ENCODE data around the gene LRRC18.

LRRC18 gene

DNA sequence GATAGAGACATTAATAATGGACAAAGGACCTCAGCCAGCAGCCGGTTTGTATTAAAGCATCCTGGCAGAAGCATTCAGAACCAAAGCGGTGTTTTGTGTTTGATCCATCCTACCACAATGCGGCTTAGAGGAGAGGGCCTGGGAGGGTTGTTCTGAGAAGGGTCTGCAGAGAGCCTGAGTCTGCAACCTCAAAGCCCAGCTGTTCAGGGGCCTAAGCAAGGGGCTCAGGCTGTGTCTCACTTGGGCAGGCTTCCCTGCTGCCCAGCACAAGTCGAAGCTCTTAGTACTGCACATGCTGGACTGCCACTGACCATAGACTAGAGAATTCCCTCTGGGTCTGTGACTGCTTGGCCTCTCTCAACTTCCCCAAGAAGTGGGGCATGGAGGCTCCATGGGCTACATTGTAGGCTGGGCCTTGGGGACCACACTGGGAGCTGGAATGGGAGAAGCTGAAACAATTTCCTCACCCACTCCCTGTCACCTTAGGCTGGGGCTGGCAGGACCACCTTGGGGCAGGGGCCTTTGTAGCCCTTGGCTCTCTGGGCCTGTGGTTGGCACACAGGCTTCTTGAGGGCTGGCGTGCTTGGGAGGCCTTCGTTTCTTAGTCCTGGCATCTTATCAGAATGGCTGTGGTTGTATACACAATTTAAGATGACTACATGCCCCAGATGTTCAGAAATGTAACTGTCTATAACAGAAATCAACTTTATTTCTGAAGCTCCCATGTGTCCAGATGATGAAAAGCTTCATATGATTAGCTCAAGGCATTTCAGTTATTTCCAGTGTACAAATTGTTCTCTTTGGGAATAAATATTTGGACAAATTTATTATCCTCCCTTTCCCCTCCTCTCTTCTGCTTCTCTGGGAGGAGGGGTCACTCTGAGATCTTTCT, 44.5 kb downstream of the LRRC18 start:
- Histone ChIP-seq H3K4me1 (ENCODE audit: insufficient read depth, low read length) (no peaks in the 10 kb centered on the region), H3K9ac (ENCODE audit: low read depth, low read length) (no peak overlapping the region), H3K36me3 (ENCODE audit: insufficient read depth, low read length) (no peaks in the 10 kb centered on the region), H3K4me3 (ENCODE audit: low read length) (no peak overlapping the region), H3K27me3 (ENCODE audit: insufficient read depth, low read length) (no peaks in the 10 kb centered on the region), H3K27ac (ENCODE audit: low read depth, low read length) (no peak overlapping the region), H3K9me3 (ENCODE audit: insufficient read depth, low read depth, low read length) (no peaks in the 10 kb centered on the region)
- WGBS, result 92% methylated on average over 6 of the region's 6 CpGs

DNA sequence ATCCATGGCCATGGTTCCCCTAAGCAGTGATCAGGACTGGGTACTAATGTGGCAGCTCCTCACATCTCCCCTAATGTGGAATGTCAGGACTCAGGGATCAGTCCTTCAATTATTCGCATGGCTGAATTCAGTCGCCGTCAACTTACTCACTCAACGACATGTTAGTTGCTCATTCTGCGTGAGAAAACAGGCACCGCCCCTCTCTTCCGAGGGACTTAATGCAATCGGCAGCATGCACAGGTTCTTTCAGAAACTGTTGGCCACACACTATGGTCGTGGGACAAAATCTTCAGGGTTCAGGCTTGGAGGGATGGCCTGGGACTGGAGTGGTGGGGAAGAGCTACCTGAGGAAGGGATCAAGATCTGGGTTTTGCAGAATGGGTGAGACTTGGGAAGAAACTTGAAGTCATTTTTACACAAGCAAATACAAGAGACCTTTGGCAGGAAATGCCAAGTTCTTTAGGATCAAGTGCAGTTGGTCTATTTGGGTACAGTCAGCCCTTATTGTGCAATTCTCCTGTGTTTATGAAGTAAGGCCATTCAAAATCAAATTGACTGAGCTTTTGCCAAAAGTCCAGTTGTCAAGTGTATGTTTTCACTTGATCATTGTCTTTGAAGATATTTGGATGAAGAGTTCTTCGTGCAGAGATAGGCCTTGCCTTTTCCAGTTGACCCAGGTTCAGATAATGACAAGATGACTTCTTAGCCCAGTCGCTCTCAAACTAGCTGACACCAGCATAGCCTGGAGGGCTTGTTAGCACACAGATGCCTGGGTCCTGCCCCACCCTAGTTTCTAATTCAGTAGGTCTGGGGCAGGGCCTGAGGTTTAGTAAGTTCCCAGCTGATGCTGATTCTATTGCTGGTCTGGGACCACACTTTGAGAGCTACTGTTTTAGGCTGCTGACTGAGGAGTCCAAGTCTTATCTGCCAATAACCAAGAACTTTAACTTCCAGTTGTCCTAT, 48.5 kb downstream of the LRRC18 start:
- Histone ChIP-seq H3K9ac (ENCODE audit: low read depth, low read length) (no peak overlapping the region), H3K9me3 (ENCODE audit: insufficient read depth, low read depth, low read length) (no peaks in the 10 kb centered on the region), H3K4me3 (ENCODE audit: low read length) (no peak overlapping the region), H3K27me3 (ENCODE audit: insufficient read depth, low read length) (no peaks in the 10 kb centered on the region), H3K4me1 (ENCODE audit: insufficient read depth, low read length) (no peaks in the 10 kb centered on the region), H3K27ac (ENCODE audit: low read depth, low read length) (no peak overlapping the region), H3K36me3 (ENCODE audit: insufficient read depth, low read length) (no peaks in the 10 kb centered on the region)
- WGBS, result 94% methylated on average over 11 of the region's 11 CpGs

DNA sequence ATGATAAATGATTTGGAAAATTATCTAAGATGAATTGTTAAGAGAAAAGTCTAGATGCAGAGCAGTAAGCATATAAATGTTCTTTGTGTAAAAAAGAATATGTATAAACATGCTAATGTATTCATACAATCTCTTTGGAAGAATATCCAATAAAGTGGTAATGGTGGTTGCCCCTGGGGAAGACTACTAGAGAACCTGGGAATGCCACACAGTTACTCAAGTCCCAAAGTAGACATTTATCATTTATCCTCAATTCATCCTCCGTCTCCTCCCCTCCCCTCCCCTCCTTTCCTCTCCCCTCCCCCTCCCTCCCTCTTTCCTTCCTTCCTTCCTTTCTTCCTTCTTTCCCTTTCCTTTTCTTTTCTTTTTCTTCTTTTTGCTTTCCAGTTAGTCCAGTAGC, 51.7 kb downstream of the LRRC18 start:
- 88% methylated on average over 1 of the region's 1 CpG for WGBS
- no peaks in the 10 kb centered on the region for H3K27me3 ChIP-seq (ENCODE audit: insufficient read depth, low read length)
- no peak overlapping the region for H3K27ac ChIP-seq (ENCODE audit: low read depth, low read length)
- H3K4me1 ChIP-seq (ENCODE audit: insufficient read depth, low read length), result no peaks in the 10 kb centered on the region
- H3K36me3 ChIP-seq (ENCODE audit: insufficient read depth, low read length), result no peaks in the 10 kb centered on the region
- H3K4me3 ChIP-seq (ENCODE audit: low read length), result no peak overlapping the region
- H3K9ac ChIP-seq (ENCODE audit: low read depth, low read length), result no peak overlapping the region
- H3K9me3 ChIP-seq (ENCODE audit: insufficient read depth, low read depth, low read length), result no peaks in the 10 kb centered on the region

DNA sequence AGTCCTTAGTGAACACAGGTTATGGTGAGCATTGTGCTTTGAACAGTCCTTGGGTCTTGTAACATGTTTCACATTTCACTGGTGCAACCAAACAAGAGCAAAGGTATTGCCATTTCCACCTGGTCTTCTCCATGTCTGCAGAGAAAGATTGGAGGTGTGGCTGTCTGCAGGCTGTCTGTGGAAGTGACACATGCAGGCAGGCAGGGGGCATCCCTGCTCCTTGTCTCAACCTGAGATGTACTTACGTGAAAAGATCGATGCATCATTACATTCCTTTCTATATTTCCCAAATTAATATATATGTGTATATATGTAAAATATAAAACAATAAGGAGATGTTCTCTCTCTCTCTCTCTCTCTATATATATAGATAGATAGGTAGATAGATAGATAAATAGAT, 54.3 kb downstream of the LRRC18 start:
- no peaks in the 10 kb centered on the region for H3K36me3 ChIP-seq (ENCODE audit: insufficient read depth, low read length)
- H3K4me3 ChIP-seq (ENCODE audit: low read length), result no peak overlapping the region
- H3K9ac ChIP-seq (ENCODE audit: low read depth, low read length), result no peak overlapping the region
- H3K27ac ChIP-seq (ENCODE audit: low read depth, low read length), result no peak overlapping the region
- no peaks in the 10 kb centered on the region for H3K9me3 ChIP-seq (ENCODE audit: insufficient read depth, low read depth, low read length)
- H3K4me1 ChIP-seq (ENCODE audit: insufficient read depth, low read length), result no peaks in the 10 kb centered on the region
- H3K27me3 ChIP-seq (ENCODE audit: insufficient read depth, low read length), result no peaks in the 10 kb centered on the region
- no CpG with 5 or more reads among the region's 2 CpGs for WGBS

DNA sequence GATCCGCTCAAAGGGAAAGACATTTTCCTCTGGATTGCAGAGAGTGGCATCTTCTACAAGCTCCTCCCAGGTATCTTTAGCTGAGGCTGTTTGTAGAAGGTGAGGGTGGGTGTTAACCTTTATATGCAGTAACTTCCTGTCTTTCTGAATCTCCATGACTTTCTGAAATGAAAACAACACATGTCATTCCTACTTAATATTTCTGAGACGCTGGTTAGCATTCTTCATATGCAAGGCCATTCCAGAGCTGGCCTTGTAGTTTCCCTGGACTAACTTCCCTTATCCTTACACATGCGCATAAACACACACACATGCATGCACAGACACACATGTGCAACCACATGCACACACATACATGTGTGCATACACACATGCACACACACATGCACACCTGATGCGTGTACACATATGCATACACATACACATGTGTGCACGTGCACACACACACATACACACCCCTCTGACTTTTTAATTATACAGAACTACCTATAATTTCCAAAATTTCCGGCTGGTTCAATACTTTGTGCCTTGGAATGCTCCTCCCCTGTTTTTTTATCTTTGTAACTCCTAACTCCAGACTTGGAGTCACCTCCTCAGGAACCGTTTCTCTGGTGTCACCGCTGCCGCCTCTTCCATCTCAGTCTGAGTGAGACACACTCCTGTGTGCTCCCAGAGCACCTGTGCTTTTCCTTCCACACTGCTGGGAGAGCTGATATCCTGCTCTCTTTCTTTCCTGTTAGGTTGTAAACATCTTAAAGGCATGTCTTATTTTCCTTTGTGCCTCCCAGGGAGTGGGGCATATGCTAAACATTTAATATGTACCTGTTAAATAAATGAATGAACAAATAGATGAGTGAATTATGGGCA, 55.2 kb downstream of the LRRC18 start:
- Histone ChIP-seq H3K4me1 (ENCODE audit: insufficient read depth, low read length) (no peaks in the 10 kb centered on the region), H3K27ac (ENCODE audit: low read depth, low read length) (no peak overlapping the region), H3K27me3 (ENCODE audit: insufficient read depth, low read length) (no peaks in the 10 kb centered on the region), H3K36me3 (ENCODE audit: insufficient read depth, low read length) (no peaks in the 10 kb centered on the region), H3K4me3 (ENCODE audit: low read length) (no peak overlapping the region), H3K9me3 (ENCODE audit: insufficient read depth, low read depth, low read length) (no peaks in the 10 kb centered on the region), H3K9ac (ENCODE audit: low read depth, low read length) (no peak overlapping the region)
- 91% methylated on average over 8 of the region's 9 CpGs for WGBS

DNA sequence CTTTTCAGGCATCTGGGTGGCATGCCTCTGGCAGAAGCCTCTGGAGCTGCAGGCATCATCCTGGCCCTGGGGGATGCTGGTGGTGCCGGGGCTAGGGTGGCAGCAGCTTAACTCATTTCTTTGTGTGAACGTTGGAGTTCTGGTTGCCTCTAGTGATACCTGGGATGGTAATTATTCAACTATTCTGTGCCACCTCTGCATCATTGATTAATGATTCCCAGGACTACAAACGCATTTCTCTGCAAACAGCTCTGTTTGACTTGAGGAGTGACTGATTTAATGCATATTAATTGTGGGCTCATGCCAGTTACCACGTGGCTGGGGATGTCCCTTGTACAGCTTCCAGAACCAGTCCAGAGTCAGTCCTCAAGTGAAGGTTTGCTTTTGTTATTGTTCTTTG, 55.9 kb downstream of the LRRC18 start:
- no peaks in the 10 kb centered on the region for H3K36me3 ChIP-seq (ENCODE audit: insufficient read depth, low read length)
- no peaks in the 10 kb centered on the region for H3K27me3 ChIP-seq (ENCODE audit: insufficient read depth, low read length)
- 90% methylated on average over 4 of the region's 4 CpGs for WGBS
- no peak overlapping the region for H3K4me3 ChIP-seq (ENCODE audit: low read length)
- H3K9me3 ChIP-seq (ENCODE audit: insufficient read depth, low read depth, low read length), result no peaks in the 10 kb centered on the region
- H3K4me1 ChIP-seq (ENCODE audit: insufficient read depth, low read length), result no peaks in the 10 kb centered on the region
- no peak overlapping the region for H3K27ac ChIP-seq (ENCODE audit: low read depth, low read length)
- no peak overlapping the region for H3K9ac ChIP-seq (ENCODE audit: low read depth, low read length)

DNA sequence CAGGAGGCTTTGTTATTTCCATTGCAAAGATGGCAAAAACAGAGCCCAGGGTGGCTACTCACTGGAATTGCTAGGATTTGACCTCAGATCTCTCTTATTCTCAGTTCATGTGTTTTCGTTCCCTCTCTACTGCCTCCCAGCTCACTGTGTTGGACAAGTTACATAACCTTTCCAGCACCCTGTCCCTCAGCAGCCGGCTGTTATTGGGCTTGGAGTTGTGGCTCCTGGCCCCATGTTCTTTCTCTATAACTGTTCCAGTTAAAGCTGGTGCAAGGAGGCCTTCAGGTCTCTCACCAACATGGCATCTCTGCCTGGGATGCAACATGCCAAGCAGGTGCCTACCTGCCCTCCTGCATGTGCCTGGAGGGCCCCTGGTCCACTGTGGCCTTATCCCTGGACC, 56.8 kb downstream of the LRRC18 start:
- Histone ChIP-seq H3K9me3 (ENCODE audit: insufficient read depth, low read depth, low read length) (no peaks in the 10 kb centered on the region), H3K27ac (ENCODE audit: low read depth, low read length) (no peak overlapping the region), H3K4me1 (ENCODE audit: insufficient read depth, low read length) (no peaks in the 10 kb centered on the region), H3K27me3 (ENCODE audit: insufficient read depth, low read length) (no peaks in the 10 kb centered on the region), H3K4me3 (ENCODE audit: low read length) (no peak overlapping the region), H3K9ac (ENCODE audit: low read depth, low read length) (no peak overlapping the region), H3K36me3 (ENCODE audit: insufficient read depth, low read length) (no peaks in the 10 kb centered on the region)
- WGBS, result 93% methylated on average over 2 of the region's 2 CpGs

DNA sequence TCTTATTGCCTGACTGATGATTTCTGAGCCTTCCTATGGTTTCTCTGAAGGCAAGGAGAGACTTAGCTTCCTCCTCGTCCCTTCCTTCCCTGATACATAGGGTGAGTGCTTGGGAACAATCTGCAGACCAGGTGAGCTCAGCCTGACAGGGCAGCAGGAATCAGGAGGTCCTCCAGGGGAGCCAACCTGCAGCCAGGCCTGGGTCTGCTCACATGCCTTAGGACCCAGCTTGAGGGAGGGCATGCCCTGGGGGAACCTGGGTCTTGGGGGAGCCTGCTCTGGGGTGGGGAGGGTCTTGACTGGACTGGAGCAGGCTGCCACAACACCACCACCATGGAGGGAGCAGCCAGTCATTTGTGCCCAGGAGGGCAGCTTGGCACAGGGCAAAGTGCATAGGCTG, 57.7 kb downstream of the LRRC18 start:
- no peaks in the 10 kb centered on the region for H3K4me1 ChIP-seq (ENCODE audit: insufficient read depth, low read length)
- no peak overlapping the region for H3K27ac ChIP-seq (ENCODE audit: low read depth, low read length)
- WGBS, result 93% methylated on average over 1 of the region's 1 CpG
- no peak overlapping the region for H3K4me3 ChIP-seq (ENCODE audit: low read length)
- H3K36me3 ChIP-seq (ENCODE audit: insufficient read depth, low read length), result no peaks in the 10 kb centered on the region
- H3K9ac ChIP-seq (ENCODE audit: low read depth, low read length), result no peak overlapping the region
- H3K27me3 ChIP-seq (ENCODE audit: insufficient read depth, low read length), result no peaks in the 10 kb centered on the region
- H3K9me3 ChIP-seq (ENCODE audit: insufficient read depth, low read depth, low read length), result no peaks in the 10 kb centered on the region

DNA sequence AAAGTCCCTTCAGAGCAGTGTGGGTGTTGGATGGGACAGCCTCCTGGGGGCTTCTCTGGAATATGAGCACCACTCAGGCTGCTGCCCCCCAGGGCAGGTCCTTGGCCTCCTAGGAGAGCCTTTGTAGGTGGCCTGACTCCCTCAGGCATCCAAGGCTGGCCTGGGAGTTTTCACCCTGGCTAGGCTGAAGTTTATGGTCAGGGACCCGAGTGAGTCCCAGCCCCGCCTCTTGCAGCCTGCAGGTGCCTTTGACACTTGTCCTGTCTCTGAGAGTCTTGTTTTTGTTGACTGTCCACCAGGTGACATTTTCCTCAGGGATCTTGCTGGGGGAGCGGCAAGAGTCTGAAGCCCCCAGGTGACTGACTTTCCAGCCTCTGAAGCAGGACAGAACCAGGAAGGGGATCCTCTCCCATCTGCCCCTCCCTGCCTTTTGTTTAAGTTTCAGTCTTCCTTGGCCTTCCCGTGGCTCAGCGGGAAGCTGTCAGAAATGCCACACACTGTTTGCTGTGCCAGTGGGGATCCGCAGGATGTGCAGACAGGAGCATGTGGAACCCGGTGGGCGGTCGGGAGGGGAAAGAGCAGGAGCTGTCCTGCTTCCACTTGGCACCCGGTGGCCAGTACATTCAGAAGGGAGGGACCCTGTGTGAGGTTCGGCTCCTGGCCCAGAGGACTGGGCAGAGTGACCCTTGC, 59.5 kb downstream of the LRRC18 start:
- Histone ChIP-seq H3K9me3 (ENCODE audit: insufficient read depth, low read depth, low read length) (no peaks in the 10 kb centered on the region), H3K4me1 (ENCODE audit: insufficient read depth, low read length) (no peaks in the 10 kb centered on the region), H3K27ac (ENCODE audit: low read depth, low read length) (no peak overlapping the region), H3K9ac (ENCODE audit: low read depth, low read length) (no peak overlapping the region), H3K4me3 (ENCODE audit: low read length) (no peak overlapping the region), H3K27me3 (ENCODE audit: insufficient read depth, low read length) (no peaks in the 10 kb centered on the region), H3K36me3 (ENCODE audit: insufficient read depth, low read length) (no peaks in the 10 kb centered on the region)
- 42% methylated on average over 11 of the region's 11 CpGs for WGBS

DNA sequence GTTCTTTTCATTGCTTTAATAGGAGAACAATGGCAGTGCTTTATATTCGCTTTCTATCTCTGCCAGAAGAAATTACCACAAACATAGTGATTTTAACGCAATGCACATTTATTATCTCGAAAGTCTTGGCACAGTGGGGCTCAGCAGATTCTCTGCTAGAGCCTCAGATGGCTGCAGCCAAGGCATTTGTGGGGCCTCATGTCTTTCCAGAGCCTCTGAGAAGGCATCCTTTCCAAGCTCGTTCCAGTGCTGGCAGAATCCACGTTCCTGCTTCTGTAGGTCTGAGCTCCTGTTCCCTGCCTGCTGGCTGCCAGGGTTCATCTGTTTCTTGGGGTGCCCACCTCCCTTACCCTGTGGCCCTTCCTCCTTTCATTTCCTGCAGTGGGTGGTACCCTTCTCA, 60.2 kb downstream of the LRRC18 start:
- Histone ChIP-seq H3K27me3 (ENCODE audit: insufficient read depth, low read length) (no peaks in the 10 kb centered on the region), H3K4me3 (ENCODE audit: low read length) (no peak overlapping the region), H3K9ac (ENCODE audit: low read depth, low read length) (no peak overlapping the region), H3K36me3 (ENCODE audit: insufficient read depth, low read length) (no peaks in the 10 kb centered on the region), H3K9me3 (ENCODE audit: insufficient read depth, low read depth, low read length) (no peaks in the 10 kb centered on the region), H3K4me1 (ENCODE audit: insufficient read depth, low read length) (no peaks in the 10 kb centered on the region), H3K27ac (ENCODE audit: low read depth, low read length) (no peak overlapping the region)
- 89% methylated on average over 5 of the region's 5 CpGs for WGBS
